Cardiac septum (tissue), 1 donor: ENCODE results near the gene MAP3K6. TPM values are rescaled to one million over a fixed set of nuclear protein-coding genes. Genes with fewer than 3 reads are reported as not detected.

ENCODE experiments used
- DNase-seq: peaks from one replicate; pipeline ENCODE4 v3.0.0-alpha.2; 2020; ENCODE audit warnings: low spot score
- intact Hi-C: fragments of 100-400 bp; cut with DNase I; formaldehyde crosslinking; loops from one replicate; pipeline ENCODE4 v1.14.0; 2022
- total RNA-seq: library from RNA; stranded (reverse); fragmentation: NEBNext Ultra II Directional; extraction: Animal tissue kit (Norgen Biotek cat#: 25700); gene quantifications from one replicate; pipeline ENCODE4 v1.2.1, GENCODE V29; 2021
- donor health status: DM: no; HTN: no; CAD: no.

Gene MAP3K6
- total RNA-seq, 1 donor from 2014 or later = 53.1 TPM

GRCh38 chr1:27381969-27382762 is 15.4 kb upstream of the MAP3K6 start:
- intact Hi-C loops = no loop called here
- no peak for DNase-seq

GRCh38 chr1:27380766-27381733 is 14.3 kb upstream of the MAP3K6 start:
- intact Hi-C loops = no loop called here
- no peak for DNase-seq

- no peak for DNase-seq
- intact Hi-C loops = no loop called here
Measured at GRCh38 chr1:27380224-27380623, 13.5 kb upstream of the MAP3K6 start.

GRCh38 chr1:27379564-27380122 is 12.9 kb upstream of the MAP3K6 start:
- intact Hi-C loops = no loop called here
- no peak for DNase-seq

DNA sequence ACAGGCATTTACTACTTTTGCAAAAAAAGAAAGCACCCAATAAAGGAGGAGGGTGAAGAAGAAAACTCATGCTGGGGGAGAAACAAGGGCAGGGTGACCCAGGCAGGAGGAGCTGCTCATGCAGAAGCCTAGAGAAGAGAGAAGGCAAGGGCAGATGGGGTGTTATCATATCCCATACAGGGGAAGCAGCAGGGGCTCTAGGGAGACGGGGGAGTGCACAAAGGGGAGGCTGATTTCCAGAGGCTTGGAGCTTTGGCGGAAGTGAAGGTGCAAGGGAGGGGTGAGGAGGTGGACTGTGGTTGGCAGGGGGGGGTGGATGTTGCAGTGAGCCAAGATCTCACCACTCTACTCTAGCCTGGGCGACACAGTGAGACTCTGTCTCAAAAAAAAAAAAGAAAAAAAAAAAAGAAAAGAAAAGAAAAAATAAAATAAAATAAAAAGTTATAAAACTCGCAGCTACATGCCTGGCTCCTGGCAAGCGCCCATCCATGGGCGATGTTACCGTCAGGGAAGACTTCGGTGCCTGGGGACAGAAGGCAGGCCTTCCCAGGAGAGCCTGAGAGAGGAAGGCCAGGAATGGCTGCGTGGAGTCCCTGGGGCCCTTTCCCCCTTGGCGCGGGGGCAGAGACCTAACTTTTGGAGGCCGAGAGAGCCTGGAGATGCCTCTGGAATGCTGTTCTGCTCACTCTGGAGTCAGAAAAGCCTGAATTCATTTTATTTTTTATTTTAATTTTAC is 11.2 kb upstream of the MAP3K6 start:
- DNase-seq = no peak

GRCh38 chr1:27374362-27375086 is 7.8 kb upstream of the MAP3K6 start, which contains the start of gene FCN3:
Gene FCN3 (minus strand): TSS chr1:27374824. CDS start chr1:27374818, 6 bp downstream.
- intact Hi-C loops = no loop called here
- no peak for DNase-seq

More for the DNA sequence above, 11.2 kb upstream of the MAP3K6 start:
- intact Hi-C loops = no loop called here

DNA sequence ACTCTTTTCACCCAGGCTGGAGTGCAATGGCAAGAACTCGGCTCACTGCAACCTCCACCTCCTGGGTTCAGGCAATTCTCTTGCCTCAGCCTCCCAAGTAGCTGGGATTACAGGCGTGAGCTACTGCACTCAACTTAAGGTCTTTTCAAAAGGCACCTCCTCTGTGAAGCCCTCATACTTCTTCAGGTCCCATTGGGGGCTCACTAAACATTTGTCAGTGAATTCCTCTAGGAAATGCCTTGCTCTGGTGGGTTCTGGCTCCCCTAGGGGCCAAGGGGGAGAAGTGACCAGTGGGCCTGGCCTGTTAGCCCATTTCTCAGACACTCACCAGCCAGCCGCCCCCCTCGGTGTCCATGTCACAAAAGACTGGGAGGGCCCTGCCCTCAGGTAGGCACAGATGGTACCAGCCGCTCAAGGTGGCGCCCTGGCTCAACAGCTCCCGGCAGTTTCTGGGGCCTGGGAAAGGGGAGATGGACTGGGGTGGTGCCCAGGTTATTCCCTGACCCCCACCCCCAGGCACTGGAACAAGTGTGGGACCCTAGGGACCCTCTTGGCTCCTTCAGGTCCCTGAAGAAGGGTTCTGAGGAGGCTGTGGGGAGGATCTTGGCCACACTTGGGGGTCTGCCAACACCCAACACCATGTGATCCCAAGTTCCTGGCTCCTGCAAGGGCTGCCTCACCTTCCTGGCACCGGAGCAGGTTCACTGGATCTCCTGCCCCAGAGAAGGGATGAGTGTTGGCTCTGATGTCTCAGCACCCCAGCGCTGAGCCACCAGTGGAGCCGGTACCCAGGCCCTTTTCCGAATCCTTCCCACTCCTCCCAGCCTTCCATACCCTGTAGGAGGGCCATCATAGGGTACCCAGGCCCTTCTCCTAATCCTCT is 6.3 kb upstream of the MAP3K6 start:
- intact Hi-C loops = no loop called here
- no peak for DNase-seq

GRCh38 chr1:27372022-27372807 is 5.5 kb upstream of the MAP3K6 start:
- intact Hi-C loops = no loop called here
- no peak for DNase-seq

- no peak for DNase-seq
- intact Hi-C loops = loop anchor here (5.0 kb wide), 1 partner anchor 47 kb away; the partner anchor contains the start of gene TMEM222
Measured at GRCh38 chr1:27368869-27369582, 2.3 kb upstream of the MAP3K6 start.

DNA sequence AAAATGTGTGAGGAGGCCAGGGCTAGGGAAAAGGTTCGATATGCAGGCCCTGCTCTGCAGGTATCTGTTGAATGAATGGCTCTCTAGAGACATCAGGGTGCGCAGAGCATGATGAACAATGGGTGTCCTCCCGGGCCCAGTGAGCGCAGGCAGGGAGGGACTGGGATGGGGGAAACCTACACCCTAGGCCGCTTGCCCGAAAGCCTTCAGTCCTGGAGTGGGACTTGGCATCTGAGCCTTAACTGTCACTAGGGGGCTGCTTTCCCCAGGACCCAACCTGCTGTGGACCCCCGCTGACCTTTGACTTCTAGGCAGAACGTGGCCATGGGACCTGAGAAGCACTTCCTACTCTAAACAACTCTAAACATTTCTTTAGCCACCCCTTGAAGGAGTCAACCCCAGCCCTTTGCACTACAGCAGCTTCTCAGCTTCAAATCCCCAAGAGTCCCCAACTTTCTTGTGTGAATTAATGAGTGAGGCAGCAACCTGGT is 444 bp upstream of the MAP3K6 start:
- intact Hi-C loops = loop anchor here (2.0 to 5.0 kb wide), 2 partner anchors 26 to 45 kb away; partner anchors contain the start of genes GPR3 and TMEM222
- no peak for DNase-seq

DNA sequence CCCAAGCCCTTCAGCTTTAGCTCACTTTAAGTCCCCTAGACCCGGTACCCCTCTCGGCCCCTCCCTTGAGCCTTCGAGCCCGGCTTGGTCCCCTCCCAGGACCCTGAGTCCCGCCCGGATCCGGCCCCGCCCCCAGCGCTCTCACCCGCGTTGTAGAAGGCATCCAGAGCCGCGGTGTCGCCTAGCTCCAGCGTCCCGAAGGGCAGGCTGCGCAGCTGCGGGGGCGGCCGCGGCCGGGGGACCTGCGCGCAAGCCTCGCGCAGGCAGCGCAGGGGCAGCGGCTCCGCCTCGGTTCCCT is 699 bp downstream of the MAP3K6 start:
- intact Hi-C loops = loop anchor here (2.0 to 5.0 kb wide), 2 partner anchors 27 to 44 kb away; partner anchors contain the start of genes GPR3 and TMEM222
- DNase-seq = peak; percentile 93

DNA sequence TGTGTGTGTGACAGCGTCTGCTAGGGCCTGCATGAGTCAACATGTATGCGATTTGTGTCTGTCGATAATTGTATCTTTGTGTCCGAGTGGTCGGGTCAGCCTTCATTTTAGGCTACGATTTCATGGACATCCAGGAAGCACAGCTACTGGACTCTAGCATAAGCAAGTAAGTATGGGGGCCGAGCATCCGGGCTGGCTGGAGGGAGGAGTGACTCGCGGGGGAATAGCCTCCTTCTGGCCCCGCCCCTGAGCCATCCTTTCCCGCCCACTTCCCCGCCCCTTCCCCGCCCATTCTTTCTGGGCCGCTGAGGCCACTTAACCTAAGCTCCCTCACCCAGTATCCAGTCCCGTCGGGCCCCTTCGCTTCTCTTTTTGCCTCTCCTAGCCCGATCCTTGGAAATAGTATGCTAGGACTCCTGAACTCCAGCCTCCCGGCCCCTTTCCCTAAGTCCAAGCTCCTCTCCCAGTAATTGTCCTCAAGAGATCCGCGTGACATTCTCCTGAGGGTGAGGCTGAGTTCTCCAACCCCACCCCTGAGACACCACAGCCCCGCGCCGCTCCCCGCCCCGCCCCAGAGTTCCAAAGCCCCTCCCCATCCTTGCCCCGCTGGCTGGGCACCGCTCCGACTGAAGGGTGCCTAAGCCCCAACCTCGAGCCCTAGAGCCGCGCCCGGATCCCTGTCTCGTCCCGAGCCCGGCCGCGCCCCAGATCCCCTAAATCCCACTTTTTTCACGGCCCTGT is 1.2 kb downstream of the MAP3K6 start:
- intact Hi-C loops = loop anchor here (2.0 to 5.0 kb wide), 2 partner anchors 27 to 43 kb away; partner anchors contain the start of genes GPR3 and TMEM222
- DNase-seq = peak; percentile 97

- no peak for DNase-seq
- intact Hi-C loops = loop anchor here (5.0 kb wide), 1 partner anchor 43 kb away; the partner anchor contains the start of gene TMEM222
Measured at GRCh38 chr1:27364696-27365371, 1.9 kb downstream of the MAP3K6 start.

- intact Hi-C loops = no loop called here
- DNase-seq = no peak
Measured at GRCh38 chr1:27363766-27364695, 2.7 kb downstream of the MAP3K6 start.
